H1 (cell line): ENCODE results near the gene PTPRD. TPM values are rescaled to one million over a fixed set of nuclear protein-coding genes. Genes with fewer than 3 reads are reported as not detected.

Source experiments
- USF2 ChIP-seq: IDR thresholded peaks from 2 replicates; pipeline ENCODE4 v1.6.1; 2011; ENCODE audit warnings: low read length, improper control_type of control experiment
- polyA plus RNA-seq, 7 experiments: library from polyadenylated mRNA; depleted of rRNA in 3 of 7; stranded (reverse) in 5 of 7; unstranded in 2 of 7; fragments of >200 nt in 5 of 7; fragments of 200-250 nt in 2 of 7; gene quantifications; 1 replicate in 5 of 7; 2 replicates in 1 of 7; 4 replicates in 1 of 7; pipeline versions ENCODE4 v1.2.1 to v1.2.3, GENCODE V29; 2011 to 2013; ENCODE audit warnings: missing spikeins in 2 of 7, mixed read lengths in 2 of 7
- total RNA-seq: library from RNA; stranded (reverse); fragmentation: NEBNext Ultra II Directional; extraction: Animal tissue kit (Norgen Biotek cat#: 25700); gene quantifications from 2 replicates; pipeline ENCODE4 v1.2.1, GENCODE V29; 2021

The PTPRD gene
- total and polyA plus RNA-seq, 2 of the 8 experiments (the other 6 are each of a cell fraction or from before 2014, with no cell fraction given): 17.2 to 77.0 TPM

DNA sequence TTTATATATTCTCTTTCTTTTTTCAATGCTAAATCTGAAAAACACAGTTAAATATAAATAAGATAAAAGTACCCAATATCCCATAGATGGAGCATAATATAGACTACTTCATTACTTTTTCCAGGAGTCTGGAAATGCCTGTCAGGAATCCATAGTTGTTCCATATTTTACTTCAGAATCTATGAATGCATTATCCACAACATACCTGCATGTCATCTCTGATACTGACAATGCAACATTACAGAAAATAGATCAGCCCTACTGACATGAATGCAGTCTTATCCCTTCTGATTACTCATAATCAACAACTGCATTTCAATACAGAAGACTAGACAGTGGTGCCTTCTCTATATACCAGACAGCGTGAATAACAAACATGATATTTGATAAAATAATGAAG lies 517.6 kb downstream of the PTPRD start (continued):
- TF ChIP-seq USF2: no peak
